Nucleus accumbens (tissue), 56 donors: ENCODE results near the gene DIS3L.
"Not testable (repeated sequence)": the region's sequence is repeated elsewhere in the genome, so short reads cannot be mapped to it uniquely, and the experiment has no call there.

Experiments used
- DNase-seq, 56 donors: peaks; one replicate each; lab custom pipeline; 2025; lab: John Stamatoyannopoulos, UW

Gene DIS3L

DNA sequence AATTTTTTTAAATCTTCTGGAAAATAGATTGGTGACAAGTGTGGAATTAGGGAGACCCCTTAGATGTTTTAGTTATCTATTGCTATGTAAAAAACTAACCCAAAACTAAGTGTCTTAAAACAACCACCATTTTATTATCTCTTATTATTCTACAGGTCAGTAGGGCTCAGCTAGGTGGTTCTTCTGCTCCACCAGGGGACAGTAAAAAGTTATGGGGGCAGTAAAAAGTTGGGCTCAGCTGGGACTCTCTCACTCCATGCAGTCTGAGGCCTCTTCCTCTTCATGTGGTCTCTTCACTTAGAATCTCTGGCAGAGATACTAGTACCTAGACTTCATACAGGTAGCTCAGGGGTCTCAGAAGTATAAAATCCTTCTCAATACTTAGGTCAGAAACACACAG, 18.0 kb upstream of the DIS3L start:
- no peak for DNase-seq

GRCh38 chr15:66276546-66276945, 16.8 kb upstream of the DIS3L start:
- no peak for DNase-seq

GRCh38 chr15:66278056-66278455, 15.3 kb upstream of the DIS3L start:
- DNase-seq = no peak

GRCh38 chr15:66278671-66279070, 14.7 kb upstream of the DIS3L start:
- DNase-seq = no peak

DNA sequence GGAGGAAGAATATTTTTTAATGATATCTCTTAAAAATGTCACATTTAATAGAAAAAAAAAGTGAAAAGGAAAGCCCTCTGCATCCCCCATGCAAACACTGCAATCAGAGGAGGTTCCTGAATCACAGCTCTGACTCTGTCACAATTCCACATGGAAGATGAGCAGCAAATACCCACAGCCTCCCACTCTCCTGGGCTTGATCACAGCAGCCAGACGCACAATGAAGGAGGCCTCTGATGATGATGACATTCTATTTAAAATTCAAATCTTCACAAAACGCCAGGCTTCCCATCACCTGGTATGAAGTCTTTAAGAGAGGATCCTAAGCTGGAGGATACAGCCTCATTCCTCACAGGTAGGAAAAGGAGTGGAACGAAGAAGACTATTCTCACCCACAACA, 9.1 kb upstream of the DIS3L start:
- DNase-seq = peak in 24 of 56 donors; percentile 3 to 67 (median 28)

- DNase-seq = no peak
These were observed 7.7 kb upstream of the DIS3L start for GRCh38 chr15:66285533-66286280.

DNA sequence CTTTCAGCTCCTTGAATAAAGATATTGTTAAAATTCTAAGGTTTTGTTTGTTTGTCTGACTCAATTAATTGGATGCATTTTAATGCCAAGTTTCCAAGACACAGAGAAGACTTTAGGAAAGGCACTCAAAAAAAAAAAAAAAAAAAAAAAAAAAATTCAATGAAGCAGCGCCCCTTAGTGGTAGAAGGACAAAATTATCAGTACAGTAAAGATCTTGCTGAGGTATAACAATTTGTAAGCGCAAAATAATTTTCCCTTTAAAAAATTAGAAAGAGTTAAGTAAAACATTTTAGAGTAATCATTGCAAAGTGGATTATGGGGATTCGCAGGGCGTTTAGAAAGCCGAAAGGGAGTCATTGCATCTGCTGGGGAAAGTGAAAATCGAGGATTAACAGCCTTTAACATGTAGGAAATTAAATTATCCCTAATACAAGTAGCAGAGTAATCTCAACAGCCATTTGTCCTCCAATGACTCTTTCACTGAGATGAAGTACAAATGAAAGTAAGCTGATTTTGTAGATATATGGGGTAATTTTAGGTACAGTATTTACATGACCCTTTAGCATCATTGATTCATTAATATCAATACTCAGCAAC, 5.8 kb upstream of the DIS3L start:
- DNase-seq = no peak

DNA sequence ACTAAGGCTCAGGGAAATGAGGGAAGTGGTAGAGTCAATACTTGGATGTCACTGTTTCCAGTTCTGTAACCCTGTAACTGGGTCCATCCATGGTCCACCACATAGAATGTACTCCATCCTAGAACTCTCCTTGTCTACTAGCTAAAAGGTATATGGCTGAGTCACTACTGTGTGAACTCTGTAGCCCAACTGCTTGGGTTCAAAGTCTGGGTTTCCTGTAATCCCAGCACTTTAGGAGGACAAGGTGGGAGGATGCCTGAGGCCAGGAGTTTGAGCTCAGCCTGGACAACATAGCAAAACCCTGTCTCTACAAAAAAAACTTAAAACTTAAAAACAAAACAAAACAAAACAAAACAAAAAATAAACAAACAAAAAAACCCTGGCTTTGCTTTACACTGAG, 5.3 kb upstream of the DIS3L start:
- DNase-seq = no peak

GRCh38 chr15:66288551-66289185, 4.7 kb upstream of the DIS3L start:
- peak in 1 of 56 donors; percentile 10 for DNase-seq

- no peak for DNase-seq
These were observed 3.4 kb upstream of the DIS3L start for GRCh38 chr15:66290007-66290406.

DNA sequence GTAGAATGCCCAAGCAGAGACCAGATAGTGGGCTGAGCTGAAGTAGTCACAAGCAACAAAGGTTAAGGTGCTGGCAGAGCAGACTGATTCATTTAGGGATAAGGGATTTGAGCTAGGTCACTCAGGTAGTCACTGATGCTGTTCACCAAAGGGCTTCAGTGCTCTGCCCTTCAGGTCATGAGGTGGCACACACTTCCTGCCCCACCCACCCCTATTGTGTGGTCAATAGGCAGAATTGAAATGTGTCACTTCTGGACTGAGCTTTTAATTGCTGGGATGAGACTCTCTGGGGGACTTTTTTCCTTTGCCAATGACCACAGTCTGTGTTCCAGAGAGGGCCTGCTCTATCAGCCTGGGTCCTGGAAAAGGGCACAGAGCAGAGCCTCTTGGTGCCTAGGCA, 2.9 kb upstream of the DIS3L start:
- no peak for DNase-seq

GRCh38 chr15:66291816-66292570, 1.4 kb upstream of the DIS3L start:
- DNase-seq = no peak

GRCh38 chr15:66292571-66293418, 573 bp upstream of the DIS3L start:
- DNase-seq = peak in 7 of 56 donors; percentile 4 to 67 (median 38)

GRCh38 chr15:66294157-66294931, 976 bp downstream of the DIS3L start:
- DNase-seq = peak in 19 of 56 donors; percentile 13 to 65 (median 48)

DNA sequence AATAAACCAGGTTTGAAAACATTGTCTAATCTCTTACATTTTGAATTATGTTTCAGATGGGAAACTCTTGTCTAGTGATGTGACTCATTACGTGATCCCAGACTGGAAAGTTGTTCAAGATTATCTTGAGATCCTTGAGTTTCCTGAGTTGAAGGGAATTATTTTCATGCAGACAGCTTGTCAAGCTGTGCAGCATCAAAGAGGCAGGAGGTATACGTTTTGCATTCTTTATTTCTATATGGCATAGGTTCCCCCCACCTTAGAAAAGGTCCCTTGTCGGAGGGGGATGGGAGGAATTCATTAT, 1.5 kb downstream of the DIS3L start:
- no peak for DNase-seq

DNA sequence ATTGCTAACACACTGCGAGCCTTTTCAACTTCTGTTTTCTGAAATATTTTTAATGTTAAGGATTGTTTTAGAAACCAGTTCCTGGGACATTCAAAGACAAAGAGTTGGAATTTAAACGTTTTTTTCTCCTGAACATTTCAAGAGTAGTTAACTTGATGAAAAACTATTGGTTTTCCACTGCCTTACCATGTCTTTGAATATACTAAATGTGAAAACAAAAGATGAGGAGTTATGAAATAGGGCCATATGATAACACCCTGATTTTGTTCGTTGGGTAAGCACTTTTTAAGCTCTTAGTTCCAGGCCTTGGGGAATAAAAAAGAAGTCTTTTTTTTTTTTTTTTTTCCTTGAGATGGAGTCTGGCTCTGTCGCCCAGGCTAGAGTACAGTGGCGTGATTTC, 2.8 kb downstream of the DIS3L start:
- DNase-seq = no peak

DNA sequence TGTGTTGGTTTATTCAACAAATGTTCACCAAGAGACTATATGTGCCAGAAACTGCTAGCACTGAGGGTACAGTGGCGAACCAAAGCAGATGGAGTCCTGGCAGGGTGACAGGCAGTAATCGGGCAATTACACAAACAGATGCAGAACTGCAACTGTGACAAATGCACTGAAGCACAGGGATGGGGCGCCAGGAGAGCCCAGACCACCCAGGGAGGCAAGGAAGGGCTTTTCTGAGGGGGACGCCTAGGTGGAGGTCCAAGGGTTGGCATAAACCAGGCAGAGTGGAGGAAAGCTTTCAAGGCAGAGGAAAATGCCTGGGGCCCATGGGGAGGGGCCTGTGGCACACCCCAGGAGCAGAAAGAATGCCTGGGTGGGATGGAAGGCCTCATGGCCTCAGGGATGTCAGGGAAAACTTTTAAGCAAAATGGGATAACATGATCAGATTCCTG, 5.5 kb downstream of the DIS3L start:
- DNase-seq = no peak

DNA sequence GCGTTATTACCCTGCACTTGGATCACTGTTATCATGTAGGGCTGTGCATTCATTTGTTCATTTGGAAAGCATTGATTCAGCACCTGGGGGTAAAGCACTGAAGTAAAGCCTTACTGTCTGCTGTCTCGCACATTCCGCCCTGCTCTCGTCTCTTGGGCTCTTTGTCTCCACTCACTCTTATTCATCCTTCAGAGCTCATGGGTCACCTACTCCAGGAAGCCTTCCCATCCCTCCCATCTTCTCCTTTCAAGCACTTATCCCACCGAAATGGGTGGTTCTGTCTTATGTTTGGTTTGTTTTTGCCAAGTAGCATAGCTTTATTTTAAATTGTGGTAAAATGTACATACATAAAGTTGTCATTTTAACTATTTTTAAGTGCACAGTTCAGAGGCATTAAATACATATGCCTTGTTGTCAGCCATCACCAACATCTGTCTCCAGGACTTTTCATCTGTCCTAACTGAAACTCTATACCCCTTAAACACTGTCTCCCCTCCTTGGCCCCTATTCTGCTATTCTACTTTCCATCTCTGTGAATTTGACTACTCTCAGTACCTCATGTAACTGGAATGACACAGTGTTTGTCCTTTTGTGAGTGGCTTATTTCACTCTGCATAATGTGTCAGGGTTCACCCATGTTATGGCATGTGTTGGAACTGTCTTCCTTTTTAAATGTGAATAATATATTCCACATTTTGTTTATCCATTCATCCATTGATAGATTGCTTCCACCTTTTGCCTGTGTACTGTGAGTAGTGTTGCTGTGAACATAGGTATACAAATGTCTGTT, 9.3 kb downstream of the DIS3L start:
- DNase-seq = no peak

- not testable (repeated sequence) for DNase-seq
These were observed 11.1 kb downstream of the DIS3L start for GRCh38 chr15:66304425-66304824.
